HG02759 (cell line): ENCODE results near the gene PLA2R1.
A peak's percentile ranks its signal among the peaks of the same experiment; 100 is the strongest.
"Not testable (repeated sequence)": the region's sequence is repeated elsewhere in the genome, so short reads cannot be mapped to it uniquely, and the experiment has no call there.

Experiments used
- ATAC-seq: cut with Tn5 transposase; IDR thresholded peaks from one replicate; pipeline ENCODE4 v1.9.1; 2021; ENCODE audit warnings: mild to moderate bottlenecking, moderate library complexity; ENCODE audit not compliant: unreplicated experiment

Gene PLA2R1

DNA sequence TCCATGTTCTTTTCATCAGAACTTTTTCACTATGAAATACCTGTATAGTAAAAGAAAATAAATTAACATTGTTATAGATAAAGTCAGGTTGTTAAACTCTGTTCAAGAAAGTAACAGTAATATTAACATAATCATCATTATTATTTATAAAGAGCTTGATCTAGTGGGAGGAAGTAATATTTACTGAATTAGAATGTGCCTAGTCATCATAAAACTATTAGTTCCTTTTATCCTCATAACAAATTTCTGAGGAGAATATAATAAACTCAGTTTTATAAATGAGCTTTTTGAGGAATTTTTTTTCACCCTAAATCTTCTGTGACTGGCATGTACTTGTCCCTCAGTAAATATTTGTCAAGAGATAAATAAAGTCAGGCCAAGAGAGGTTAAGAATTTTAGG is 78.4 kb downstream of the PLA2R1 start:
- no peak for ATAC-seq

DNA sequence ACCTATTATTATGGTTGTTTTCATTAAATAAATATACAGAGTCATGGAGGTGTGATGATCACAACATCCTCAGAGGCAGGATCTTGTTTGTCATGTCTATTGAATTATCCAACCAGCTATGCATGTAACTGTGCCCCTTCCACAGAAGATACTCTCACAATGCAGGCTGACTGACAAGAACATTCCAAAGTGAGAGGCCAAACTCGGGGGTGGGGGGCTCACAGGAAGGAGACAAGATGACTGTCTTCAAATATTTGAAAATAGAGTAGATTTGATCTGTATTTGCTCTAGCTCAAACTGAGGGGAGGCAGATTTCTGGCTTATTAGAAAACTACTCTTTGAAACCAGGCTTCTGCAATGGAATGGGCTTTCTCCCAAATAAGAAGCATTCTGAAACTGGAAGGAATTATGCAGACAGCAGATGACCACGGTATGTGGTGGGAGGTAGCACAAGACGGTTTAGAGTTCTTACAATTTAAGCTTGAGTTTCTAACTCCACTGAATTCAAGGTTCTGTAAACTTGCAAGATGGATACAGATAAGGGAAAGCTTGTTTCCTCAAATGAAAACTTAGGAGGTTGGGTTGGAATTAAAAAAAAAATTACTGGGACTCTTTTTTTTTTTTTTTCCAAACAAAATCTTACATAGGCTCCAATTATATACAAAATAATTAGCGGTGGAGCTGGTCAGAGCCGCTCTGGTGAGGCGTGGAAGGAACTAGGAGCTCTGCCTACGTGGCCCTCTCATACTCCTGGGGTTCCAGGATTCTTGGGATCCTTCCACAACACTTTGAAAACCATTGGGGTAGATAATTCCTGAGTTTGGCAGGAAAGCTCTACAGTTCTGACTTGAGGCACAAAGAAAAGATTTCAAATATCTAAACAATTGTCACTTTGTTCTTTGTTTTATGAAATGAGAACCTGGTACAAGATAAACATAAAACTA is 79.3 kb downstream of the PLA2R1 start:
- ATAC-seq = no peak

DNA sequence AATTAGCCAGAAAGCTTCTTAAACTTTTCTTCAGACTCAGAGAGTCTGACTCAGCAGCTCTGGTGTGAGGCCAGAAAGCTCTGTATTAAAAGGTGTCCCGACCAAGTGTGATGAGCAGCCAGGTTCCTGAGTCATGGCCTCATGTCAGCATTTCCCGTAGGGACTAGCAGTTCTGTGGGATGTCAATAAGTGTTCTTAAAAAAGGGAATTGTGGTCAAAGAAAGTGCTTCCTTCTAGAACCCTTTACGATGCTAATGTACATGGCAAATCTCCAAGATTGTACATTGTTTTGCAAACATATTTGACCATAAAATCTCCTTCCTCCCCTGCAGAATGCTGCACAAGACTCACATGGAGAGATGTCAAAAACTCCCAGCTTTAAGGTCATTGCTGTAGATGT is 80.1 kb downstream of the PLA2R1 start:
- no peak for ATAC-seq

DNA sequence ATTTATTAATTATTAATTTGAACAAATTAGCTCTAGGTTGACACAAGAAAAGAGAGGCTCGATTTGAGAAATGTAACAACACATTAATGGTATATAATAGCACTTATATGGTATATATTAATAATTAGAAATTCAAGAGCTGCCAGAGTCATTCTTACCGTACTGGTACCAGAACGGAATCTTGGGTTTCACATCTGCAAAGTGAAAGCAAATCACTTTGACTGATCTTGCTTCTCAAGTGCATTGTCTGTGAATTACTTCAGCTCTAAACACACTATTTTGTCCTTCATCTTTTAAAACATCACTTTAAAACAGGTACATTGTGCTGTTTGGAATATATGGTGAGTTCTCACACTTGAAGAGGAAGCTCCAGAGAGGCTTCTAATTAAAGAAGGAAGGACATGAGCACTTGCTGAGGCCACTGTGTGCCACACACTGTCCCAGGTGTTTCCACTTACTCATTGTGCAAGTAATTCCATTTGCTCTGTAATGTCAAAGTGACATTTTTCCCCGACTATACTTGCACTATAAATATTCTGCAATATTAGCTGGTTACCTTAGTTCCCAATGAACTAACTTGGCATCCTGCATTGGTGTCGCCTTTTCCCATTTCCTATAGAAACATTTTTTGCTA is 85.8 kb downstream of the PLA2R1 start:
- ATAC-seq = no peak

DNA sequence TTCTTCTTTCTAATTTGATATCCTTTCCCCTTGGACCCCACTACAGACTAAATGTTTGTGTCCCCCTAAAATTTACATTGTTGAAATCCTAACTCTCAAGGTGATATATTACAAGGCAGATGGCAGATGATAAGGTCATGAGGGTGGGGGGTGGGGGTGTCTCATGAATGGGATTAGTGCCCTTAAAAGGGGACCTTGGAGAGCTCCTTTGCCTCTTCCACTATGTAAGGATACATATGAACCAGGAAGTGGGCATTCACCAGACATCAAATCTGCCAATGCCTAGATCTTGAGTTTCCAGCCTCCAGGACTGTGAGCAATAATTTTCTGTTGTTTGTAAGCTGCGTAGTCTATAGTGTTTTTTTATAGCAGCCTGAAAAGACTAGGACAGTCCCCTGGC is 89.1 kb downstream of the PLA2R1 start:
- ATAC-seq = no peak

DNA sequence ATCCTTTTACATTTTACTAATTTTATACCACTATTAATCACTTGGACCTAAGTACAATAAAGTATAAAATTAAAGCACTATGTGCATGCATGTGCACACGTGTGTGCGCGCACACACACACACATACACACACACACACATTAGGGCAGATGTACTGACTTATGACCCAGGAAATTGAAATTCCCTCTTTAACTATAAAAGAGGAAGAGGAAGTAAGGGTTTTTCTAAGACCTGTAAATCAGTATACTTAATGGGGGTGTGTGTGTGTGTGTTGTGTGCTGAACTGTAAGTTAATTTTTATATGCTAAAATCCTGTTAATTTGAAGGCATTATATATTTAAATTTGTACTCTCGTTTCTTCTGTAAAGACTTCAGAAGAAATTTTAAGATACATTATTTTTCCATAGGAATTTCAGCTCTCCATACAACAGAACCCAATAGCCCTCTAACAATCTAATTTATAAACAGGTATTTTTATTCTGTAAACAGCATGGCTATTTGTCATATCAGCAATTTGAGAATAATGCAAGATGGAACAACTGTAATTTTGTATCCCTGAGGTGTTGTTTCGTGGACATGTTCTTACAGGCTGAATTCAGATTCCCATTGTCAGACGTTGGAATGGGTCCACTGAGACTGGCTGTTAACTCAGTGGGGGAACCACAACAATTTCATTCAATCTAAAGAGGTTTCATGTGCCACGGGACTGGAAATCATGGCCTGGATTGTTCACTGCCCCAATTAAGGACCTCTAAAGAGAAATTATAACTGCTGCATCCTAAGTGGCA is 90.9 kb downstream of the PLA2R1 start:
- ATAC-seq = no peak

DNA sequence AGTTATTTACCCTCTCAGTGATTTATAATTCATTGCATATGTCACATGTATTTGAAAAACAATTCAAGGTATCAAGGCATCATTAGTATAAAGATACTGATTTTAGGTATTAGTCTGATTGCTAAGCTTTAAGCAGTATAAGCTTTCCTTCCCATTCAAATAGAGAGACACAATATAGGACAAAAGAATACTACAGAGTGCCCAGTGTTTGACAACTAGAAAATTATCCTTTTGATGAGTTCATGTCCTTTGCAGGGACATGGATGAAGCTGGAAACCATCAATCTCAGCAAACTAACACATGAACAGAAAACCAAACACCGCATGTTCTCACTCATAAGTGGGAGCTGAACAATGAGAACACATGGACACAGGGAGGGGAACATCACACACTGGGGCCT is 91.9 kb downstream of the PLA2R1 start:
- not testable (repeated sequence) for ATAC-seq

DNA sequence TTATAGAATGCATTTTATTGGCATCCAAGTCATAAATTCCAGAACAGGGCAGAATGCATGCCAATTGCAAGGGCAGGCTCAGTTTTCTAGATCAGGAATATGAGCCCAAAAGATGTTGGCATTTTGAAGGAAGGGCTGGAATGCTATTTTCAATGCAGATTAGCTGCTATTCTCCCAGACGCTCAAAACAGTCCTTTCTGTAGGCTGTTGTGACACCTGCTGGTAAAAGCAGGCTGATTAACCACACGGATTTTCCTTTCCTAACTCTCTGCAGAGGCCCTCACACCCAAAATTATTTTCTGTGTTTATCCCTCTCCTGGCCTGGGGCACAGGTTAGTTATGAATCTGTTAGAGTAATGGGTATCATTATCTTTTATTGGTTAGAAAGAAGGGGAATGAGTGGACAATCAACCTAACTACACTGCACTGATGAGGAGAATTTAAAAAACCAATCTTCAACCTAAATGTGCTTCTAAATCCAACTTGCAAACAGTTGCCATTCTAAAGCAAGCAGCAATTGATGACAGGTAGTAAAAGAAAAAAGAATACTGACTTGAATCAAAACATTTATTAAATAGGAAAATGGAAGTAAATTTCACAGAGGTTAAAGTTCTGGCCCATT is 94.0 kb downstream of the PLA2R1 start:
- peak; percentile 48 for ATAC-seq

DNA sequence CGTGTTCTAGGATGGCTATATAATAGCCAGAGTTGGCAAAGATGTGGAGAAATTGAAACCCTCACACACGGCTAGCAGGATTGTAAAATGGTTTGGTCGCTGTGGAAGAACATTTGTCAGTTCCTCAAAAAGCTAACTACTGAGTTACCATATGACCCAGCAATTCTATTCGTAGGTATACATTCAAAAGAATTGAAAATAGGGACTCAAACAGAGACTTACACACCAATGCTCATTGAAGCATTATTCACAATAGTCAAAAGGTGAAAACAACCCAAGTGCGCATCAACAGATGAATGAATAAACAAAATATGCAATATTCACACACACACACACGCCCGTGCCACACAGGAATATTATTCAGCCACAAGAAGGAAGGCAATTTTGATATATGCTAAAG is 98.7 kb downstream of the PLA2R1 start:
- ATAC-seq = peak; percentile 82

DNA sequence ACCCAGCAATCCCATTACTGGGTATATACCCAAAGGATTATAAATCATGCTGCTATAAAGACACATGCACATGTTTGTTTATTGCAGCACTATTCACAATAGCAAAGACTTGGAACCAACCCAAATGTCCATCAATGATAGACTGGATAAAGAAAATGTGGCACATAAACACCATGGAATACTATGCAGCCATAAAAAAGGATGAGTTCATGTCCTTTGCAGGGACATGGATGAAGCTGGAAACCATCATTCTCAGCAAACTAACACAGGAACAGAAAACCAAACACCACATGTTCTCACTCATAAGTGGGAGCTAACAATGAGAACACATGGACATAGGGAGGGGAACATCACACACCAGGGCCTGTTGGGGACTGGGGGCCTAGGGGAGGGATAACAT is 99.9 kb downstream of the PLA2R1 start:
- not testable (repeated sequence) for ATAC-seq

DNA sequence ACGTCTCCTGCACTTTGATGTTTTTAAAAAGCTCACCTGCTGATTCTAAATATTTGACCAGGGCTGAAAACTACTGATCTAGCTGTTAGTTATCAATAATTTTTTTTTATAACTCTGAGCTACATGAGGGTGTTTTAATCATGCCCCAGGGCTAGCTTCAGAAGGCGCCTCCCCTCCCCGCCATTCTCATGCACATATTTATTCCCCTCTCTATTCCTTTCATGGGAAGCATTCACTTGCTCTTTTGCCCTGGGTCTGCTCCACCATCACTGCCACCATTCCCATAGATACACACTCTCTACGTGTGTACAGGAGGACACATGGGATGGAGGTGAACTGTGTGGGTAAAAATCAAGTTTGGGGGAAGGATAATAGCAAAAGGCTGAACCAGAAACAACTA is 101.0 kb downstream of the PLA2R1 start:
- ATAC-seq = no peak

DNA sequence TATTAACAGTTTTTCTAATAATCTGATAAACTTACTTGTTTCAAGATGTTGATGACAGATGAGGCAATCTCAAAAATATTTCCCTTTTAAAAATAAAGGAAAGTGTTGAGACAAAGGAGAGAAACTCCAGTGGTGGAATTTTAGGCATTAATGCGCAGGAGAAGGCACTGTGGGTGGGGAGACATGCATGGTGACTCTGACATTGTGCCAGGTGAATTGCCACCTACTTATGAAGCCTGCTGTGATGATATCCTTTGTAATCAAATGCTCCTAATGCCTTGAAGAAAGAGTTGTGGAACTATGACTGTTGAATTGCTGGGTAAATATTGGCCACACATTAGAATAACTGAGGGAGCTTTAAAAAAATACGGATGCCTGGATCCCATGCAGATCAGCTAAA is 101.4 kb downstream of the PLA2R1 start:
- ATAC-seq = no peak

DNA sequence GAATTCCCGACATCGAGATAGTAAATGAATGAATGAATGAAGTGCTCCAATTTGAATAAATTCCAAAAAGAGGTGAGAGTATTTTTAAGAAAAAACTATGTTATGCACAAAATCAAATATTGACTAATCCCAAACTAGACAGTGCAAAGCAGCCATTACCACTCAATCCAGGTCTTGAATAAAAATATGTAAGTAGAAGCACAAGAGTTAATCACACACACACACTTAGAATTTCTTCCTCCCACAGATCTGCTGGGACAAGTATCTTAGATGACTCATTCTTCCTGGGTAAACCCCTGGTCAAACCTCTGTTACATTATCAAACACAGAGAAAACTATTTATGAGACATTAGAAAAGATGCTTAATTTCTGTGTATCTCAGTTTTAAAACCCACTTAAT is 102.0 kb downstream of the PLA2R1 start:
- peak; percentile 50 for ATAC-seq

DNA sequence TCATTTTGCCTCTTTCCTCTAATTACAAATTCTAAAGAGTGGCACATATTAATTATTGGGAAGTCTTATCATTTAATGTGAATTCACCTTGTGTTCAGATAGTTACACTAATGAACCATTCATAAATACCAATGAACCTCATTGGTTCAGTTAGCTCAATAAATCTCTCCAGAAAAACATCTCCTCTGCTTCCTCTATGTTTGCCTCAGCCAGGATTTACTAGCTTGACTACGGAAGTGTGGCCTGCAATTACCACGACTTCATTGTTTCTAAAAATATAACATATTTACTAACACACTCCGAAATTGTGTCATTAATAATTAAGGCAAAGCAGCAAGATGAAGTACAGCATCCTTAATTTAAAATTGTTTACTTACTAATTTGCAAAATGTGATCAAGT is 103.3 kb downstream of the PLA2R1 start:
- ATAC-seq = no peak

DNA sequence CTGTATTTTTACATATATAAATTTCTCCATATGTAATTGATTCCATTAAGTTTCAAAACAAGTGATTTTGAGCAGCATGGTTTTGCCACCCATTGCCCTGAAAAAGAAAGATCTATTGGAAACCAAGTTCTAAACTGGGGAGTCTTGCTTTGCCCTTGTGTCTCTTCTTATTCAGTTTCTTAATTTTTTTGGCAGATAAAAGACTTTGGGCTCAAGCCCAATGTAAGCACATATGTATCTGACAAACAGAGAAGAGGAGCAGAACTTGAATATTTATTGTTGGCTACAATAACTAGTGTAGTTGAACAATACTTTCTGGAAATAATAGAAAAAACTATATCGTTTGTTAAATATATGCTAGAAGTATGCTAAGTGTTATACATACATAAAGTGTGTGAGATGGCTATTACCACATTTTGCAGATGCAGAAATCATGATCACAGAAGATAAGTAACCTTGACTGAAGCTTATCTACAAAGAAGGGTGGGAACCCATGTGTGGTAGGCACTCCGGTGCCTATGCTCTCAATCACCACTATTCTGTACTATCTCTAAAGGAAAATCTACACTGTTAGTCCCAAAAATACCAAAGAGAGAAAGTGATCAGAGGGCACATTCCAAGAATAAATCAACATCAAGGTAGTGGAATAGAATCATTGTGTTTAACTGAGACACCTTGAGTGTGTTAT is 109.1 kb downstream of the PLA2R1 start:
- no peak for ATAC-seq

DNA sequence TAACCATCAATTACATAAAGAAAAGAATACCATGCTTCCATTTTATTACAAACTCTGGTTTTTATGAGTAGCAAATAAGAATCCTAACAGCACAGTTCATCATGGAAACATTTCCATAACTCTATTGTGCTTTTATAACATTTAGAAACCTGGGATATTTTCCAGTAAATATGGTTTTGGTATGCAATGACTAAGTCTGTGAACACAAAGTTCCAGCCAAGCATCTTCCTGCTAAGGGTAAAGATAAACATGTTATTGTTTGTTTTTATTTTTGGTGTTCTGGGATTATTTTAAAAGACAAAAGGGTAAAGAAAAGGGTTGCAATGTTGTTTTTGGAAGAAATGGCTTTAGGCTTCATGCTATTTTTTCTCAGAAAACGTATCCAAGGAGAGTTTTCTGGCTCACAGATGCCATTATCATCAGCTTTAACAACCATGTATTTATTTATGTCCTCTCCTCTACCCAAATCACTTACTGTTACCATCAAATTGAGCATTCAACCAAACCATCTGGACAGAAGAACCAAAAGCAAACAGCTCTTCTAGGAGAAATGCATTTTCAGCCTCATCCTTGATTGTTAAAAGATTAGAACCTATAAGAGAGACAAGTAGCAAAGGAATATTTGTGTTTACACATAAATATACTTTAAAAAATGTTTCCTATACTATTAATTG is 116.0 kb downstream of the PLA2R1 start:
- no peak for ATAC-seq

DNA sequence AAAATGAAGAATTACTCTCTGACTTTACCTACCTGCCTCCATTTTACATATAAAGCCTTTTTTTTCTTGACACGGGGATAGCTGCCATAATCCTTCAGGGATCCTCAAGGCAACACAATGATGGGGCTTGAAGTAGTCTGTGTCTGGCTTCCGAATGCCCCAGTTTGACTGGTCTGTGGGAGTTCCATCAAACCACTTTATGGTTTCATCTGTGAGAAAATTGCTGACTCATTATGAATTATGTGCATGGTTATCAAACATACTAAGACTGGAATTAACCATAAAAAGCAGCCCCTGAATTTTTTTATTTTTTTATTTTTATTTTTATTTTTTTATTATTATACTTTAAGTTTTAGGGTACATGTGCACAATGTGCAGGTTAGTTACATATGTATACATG is 117.5 kb downstream of the PLA2R1 start:
- ATAC-seq = no peak

DNA sequence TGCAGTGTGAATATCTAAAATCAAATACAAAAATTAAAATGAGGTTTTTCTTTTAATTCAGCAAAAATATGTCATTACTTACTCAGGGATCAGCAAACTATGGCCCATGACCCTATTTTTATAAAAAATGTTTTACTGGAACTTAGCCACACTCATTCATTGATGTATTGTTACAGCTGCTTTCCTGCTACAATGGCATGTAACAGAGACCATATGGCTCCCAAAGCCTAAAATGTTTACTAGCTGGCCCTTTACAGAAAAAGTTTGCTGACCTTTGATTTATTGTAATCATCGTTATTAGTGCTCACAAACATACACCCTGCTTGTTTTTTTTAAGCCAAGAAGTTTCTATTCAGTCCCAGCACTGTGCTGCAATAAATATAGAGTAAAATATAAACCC is 120.3 kb downstream of the PLA2R1 start:
- no peak for ATAC-seq

DNA sequence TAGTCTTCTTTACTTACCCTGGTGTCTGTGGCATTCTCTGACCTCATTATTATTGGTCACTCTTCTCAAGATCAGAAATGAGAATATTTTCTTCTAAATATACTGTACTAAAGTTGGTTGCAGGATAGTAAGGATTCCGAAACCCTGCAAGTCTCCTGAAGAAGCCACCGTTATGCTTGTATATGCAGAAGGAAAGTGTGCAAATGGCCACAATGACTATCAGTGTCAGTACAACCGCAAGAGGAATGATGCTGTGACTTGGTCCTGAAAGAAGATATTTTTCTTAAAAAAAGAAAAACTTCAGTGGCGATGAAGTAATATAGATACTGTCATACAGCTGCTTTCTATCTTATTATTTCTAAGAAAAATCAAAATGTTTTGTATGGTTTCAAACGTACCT is 120.7 kb downstream of the PLA2R1 start:
- ATAC-seq = no peak

DNA sequence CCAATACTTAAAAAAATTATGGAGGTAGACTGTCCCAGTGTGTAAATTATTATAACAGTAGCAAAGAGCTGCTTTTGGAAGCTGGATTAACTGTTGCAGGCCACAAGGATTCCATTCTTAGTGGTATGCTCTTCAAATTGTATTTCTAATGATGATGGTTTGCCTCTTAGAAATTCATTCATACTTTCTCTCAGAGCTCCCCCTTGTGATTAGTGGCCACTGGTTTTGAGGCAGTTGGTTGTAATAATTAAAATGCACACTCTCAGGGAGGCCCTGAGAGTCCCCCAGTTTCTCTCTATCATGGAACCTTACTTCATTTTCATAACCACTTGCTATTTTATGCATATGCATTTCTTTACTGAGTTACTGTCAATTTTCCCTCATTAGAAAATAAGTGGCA is 122.5 kb downstream of the PLA2R1 start:
- peak; percentile 86 for ATAC-seq
